Caco-2 (cell line): ENCODE results near the gene RFPL3. TPM values are rescaled to one million over a fixed set of nuclear protein-coding genes. Genes with fewer than 3 reads are reported as not detected.

Source experiments
- BruUV-seq: library from RNA; stranded (reverse); fragments of 400-500 nt; replicated peaks from 2 replicates; lab custom pipeline; 2021; lab: Mats Ljungman, UMichigan
- CTCF ChIA-PET: fragments of 300-600 bp; sonication (Branson Sonifier 250); formaldehyde crosslinking; loops from one replicate; lab custom pipeline; 2022; ENCODE audit warnings: antibody characterized with exemption; lab: Charles Lee
- POLR2A ChIA-PET: fragments of 300-600 bp; sonication (Branson Sonifier 250); formaldehyde crosslinking; loops from one replicate; lab custom pipeline; 2022; ENCODE audit warnings: antibody characterized with exemption; lab: Charles Lee
- DNase-seq, 2 experiments: peaks; one replicate each; pipeline versions ENCODE4 v3.0.0 to v3.0.0-alpha.2; 2020 to 2022
- H3K27me3 ChIP-seq: replicated peaks from 2 replicates; pipeline ENCODE4 v1.6.0; 2011; ENCODE audit warnings: low read length; ENCODE audit not compliant: control insufficient read depth, insufficient read depth
- H3K36me3 ChIP-seq: 2 replicates; pipeline ENCODE4 v1.5.1; 2011; ENCODE audit warnings: low read length; ENCODE audit not compliant: control insufficient read depth, insufficient read depth
- H3K4me1 ChIP-seq: fragments of 250-450 bp; sonication (Bioruptor Pico); 2 replicates; pipeline ENCODE4 v1.5.1; 2020; ENCODE audit warnings: mild to moderate bottlenecking
- H3K4me3 ChIP-seq: 2 replicates; pipeline ENCODE4 v1.5.1; 2011; ENCODE audit warnings: low read depth, mild to moderate bottlenecking, control low read depth, low read length
- H3K9me3 ChIP-seq: fragments of 250-450 bp; sonication (Bioruptor Pico); 2 replicates; pipeline ENCODE4 v1.5.1; 2020; ENCODE audit warnings: mild to moderate bottlenecking, moderate library complexity
- H3K27ac Mint-ChIP-seq: one replicate; pipeline ENCODE4 v1.8.0; 2022; ENCODE audit warnings: mixed read lengths; ENCODE audit not compliant: unreplicated experiment
- H3K27me3 Mint-ChIP-seq: one replicate; pipeline ENCODE4 v1.8.0; 2022; ENCODE audit warnings: mixed read lengths; ENCODE audit not compliant: insufficient read depth, unreplicated experiment
- H3K36me3 Mint-ChIP-seq: one replicate; pipeline ENCODE4 v1.8.0; 2022; ENCODE audit warnings: mild to moderate bottlenecking, mixed read lengths; ENCODE audit not compliant: insufficient read depth, unreplicated experiment
- H3K4me1 Mint-ChIP-seq: one replicate; pipeline ENCODE4 v1.8.0; 2022; ENCODE audit warnings: low read depth, mixed read lengths; ENCODE audit not compliant: unreplicated experiment
- H3K4me3 Mint-ChIP-seq: one replicate; pipeline ENCODE4 v1.8.0; 2022; ENCODE audit warnings: mild to moderate bottlenecking, moderate library complexity, mixed read lengths; ENCODE audit not compliant: unreplicated experiment
- H3K9me3 Mint-ChIP-seq: one replicate; pipeline ENCODE4 v1.8.0; 2022; ENCODE audit warnings: mixed read lengths; ENCODE audit not compliant: unreplicated experiment
- CTCF ChIP-seq, 2 experiments: fragments of 200-600 bp in 1 of 2; IDR thresholded peaks; 1 replicate in 1 of 2; 2 replicates in 1 of 2; pipeline versions ENCODE4 v1.5.1 to v1.8.0; 2011 to 2022; ENCODE audit warnings: antibody characterized with exemption in 1 of 2, control low read depth in 1 of 2, inconsistent platforms in 1 of 2, low read depth in 1 of 2, low read length in 1 of 2, mild to moderate bottlenecking in 1 of 2, moderate library complexity in 1 of 2; ENCODE audit not compliant: insufficient read depth in 1 of 2, severe bottlenecking in 1 of 2, unreplicated experiment in 1 of 2
- intact Hi-C: fragments of 100-400 bp; cut with micrococcal nuclease; formaldehyde crosslinking; loops from one replicate; pipeline ENCODE4 v1.10.0; 2022; ENCODE audit not compliant: unreplicated experiment
- total RNA-seq: library from RNA; stranded (reverse); gene quantifications from 2 replicates; pipeline ENCODE4 v1.2.3, GENCODE V29; 2022

Gene RFPL3
- total RNA-seq, 1 experiment from 2014 or later: not detected

DNA sequence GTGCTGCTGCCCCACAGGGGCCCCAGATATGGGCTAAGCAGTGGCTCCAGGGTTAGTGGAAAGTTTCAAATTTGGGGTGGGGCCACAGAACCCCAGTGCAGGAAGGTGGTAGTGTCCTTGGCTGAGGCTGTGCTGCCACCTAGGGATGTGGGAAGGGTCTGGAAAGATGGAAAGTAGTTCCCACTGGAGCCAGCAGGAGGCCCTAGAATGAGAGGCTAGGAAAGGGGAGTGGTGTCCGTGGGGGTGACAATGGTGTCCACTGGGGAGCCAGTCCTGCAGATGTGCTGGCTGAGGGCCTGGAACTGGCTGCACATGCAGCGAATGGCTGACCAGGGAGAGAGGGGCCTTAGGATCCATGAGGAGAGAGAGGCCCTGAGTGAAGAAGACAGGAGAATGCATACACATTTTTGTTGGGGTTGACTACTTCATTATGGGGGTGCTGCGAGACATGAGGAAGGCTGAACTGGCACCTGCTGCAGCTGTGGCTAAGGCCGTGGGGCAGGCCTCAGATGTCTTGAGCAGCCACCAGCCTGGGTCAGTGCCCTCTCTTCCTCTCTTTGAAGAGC is 21.1 kb downstream of the RFPL3 start:
- Histone ChIP-seq H3K4me3 (no peak overlapping the region), H3K36me3 (no peaks in the 10 kb centered on the region), H3K9me3 (no peaks in the 10 kb centered on the region), H3K27me3 (no peaks in the 10 kb centered on the region), H3K4me1 (no peaks in the 10 kb centered on the region)
- DNase-seq: peak; percentile 65 to 68
- ChIA-PET POLR2A (no interaction called here), CTCF (interaction anchor here (0.6 kb wide), 1 partner anchor 218 kb away, joined by 3 read pairs; no protein-coding TSS in a partner anchor)
- TF ChIP-seq CTCF (IDR thresholded peaks at IDR 0.05; ENCODE audit: insufficient read depth in 1 of 2, low read depth in 1 of 2, low read length in 1 of 2, severe bottlenecking in 1 of 2, unreplicated experiment in 1 of 2): peak; percentile 55 to 83
- no peaks in the 10 kb centered on the region for H3K4me1 Mint-ChIP-seq
- peaks cover 5% of the 10 kb centered on the region for H3K36me3 Mint-ChIP-seq
- peaks cover 10% of the 10 kb centered on the region for H3K27me3 Mint-ChIP-seq
- no TSS peak for BruUV-seq
- no peak overlapping the region for H3K4me3 Mint-ChIP-seq
- H3K27ac Mint-ChIP-seq: no peak overlapping the region
- intact Hi-C loops: no loop called here
- H3K9me3 Mint-ChIP-seq: no peaks in the 10 kb centered on the region

GRCh38 chr22:32380991-32381390 is 23.3 kb downstream of the RFPL3 start:
- H3K36me3 ChIP-seq: 0 out of 2 replicates have a peak, but pooled peaks cover 1% of the 10 kb centered on the region
- TF ChIP-seq CTCF (IDR thresholded peaks at IDR 0.05; ENCODE audit: insufficient read depth in 1 of 2, low read depth in 1 of 2, low read length in 1 of 2, severe bottlenecking in 1 of 2, unreplicated experiment in 1 of 2): no peak
- no peak overlapping the region for H3K4me3 Mint-ChIP-seq
- POLR2A ChIA-PET: no interaction called here
- H3K27me3 Mint-ChIP-seq: no peaks in the 10 kb centered on the region
- BruUV-seq: no TSS peak
- peaks cover 16% of the 10 kb centered on the region for H3K36me3 Mint-ChIP-seq
- no peak for DNase-seq
- CTCF ChIA-PET: no interaction called here
- H3K9me3 ChIP-seq: no peaks in the 10 kb centered on the region
- no peaks in the 10 kb centered on the region for H3K4me1 Mint-ChIP-seq
- no peak overlapping the region for H3K27ac Mint-ChIP-seq
- H3K4me1 ChIP-seq: no peaks in the 10 kb centered on the region
- no peaks in the 10 kb centered on the region for H3K9me3 Mint-ChIP-seq
- no peak overlapping the region for H3K4me3 ChIP-seq
- intact Hi-C loops: no loop called here
- no peaks in the 10 kb centered on the region for H3K27me3 ChIP-seq

DNA sequence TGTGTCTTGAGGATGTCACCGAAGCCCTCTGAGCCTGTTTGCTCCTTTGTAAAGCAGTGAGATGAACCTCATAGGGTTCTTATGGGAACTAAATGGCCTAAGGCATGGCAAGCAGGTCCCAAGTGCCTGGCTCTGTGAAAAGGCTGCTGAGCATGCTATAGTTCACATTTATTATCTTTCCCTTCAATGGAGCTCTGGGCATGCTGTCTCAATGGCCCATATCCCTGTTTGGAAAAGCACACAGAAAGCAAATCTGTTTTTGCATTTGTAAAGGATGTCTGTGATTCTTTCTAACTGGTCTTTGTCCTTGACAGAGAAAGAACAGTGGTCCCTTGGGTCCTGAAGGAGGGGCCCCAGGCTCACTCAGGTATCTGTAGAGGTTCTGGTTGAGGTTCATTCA is 28.0 kb downstream of the RFPL3 start:
- Histone ChIP-seq H3K4me1 (no peaks in the 10 kb centered on the region), H3K27me3 (no peaks in the 10 kb centered on the region), H3K36me3 (0 out of 2 replicates have a peak, but pooled peaks cover 3% of the 10 kb centered on the region), H3K4me3 (no peak overlapping the region), H3K9me3 (no peaks in the 10 kb centered on the region)
- TF ChIP-seq CTCF (IDR thresholded peaks at IDR 0.05; ENCODE audit: insufficient read depth in 1 of 2, low read depth in 1 of 2, low read length in 1 of 2, severe bottlenecking in 1 of 2, unreplicated experiment in 1 of 2): no peak
- no peak for DNase-seq
- no peaks in the 10 kb centered on the region for H3K27me3 Mint-ChIP-seq
- no peak overlapping the region for H3K27ac Mint-ChIP-seq
- no peaks in the 10 kb centered on the region for H3K9me3 Mint-ChIP-seq
- POLR2A ChIA-PET: no interaction called here
- no TSS peak for BruUV-seq
- H3K4me3 Mint-ChIP-seq: no peak overlapping the region
- H3K36me3 Mint-ChIP-seq: peaks cover 56% of the 10 kb centered on the region
- no peaks in the 10 kb centered on the region for H3K4me1 Mint-ChIP-seq
- intact Hi-C loops: no loop called here
- CTCF ChIA-PET: interaction anchor here (0.6 kb wide), 1 partner anchor 128 kb away, joined by 4 read pairs; no protein-coding TSS in a partner anchor
